T-helper 17 cell (primary cell): ENCODE measurements around the gene MYRFL. TPM values are rescaled to one million over a fixed set of nuclear protein-coding genes. Genes with fewer than 3 reads are reported as not detected.
"Not testable (repeated sequence)": the region's sequence is repeated elsewhere in the genome, so short reads cannot be mapped to it uniquely, and the experiment has no call there.

ENCODE experiments used
- ATAC-seq: fragments of 150-1000 bp; cut with Tn5 transposase; 2 replicates; pipeline ENCODE4 v1.10.0; 2021; ENCODE audit warnings: mild to moderate bottlenecking, moderate library complexity
- DNase-seq, 3 donors: peaks; one replicate each; pipeline versions ENCODE4 v3.0.0 to v3.0.0-alpha.2; 2020 to 2021
- H3K9me3 ChIP-seq: one replicate; pipeline ENCODE4 v1.7.0; 2013; ENCODE audit warnings: low read length, mild to moderate bottlenecking; ENCODE audit not compliant: control insufficient read depth, poor library complexity, severe bottlenecking
- H3K27ac Mint-ChIP-seq: one replicate; pipeline ENCODE4 v1.8.0; 2022; ENCODE audit warnings: mild to moderate bottlenecking, moderate library complexity, mixed read lengths
- H3K27me3 Mint-ChIP-seq: one replicate; pipeline ENCODE4 v1.8.0; 2022; ENCODE audit warnings: mixed read lengths
- H3K36me3 Mint-ChIP-seq: one replicate; pipeline ENCODE4 v1.8.0; 2022; ENCODE audit warnings: low read depth, mixed read lengths
- H3K4me1 Mint-ChIP-seq: one replicate; pipeline ENCODE4 v1.8.0; 2022; ENCODE audit warnings: mild to moderate bottlenecking, mixed read lengths
- H3K4me3 Mint-ChIP-seq: one replicate; pipeline ENCODE4 v1.8.0; 2022; ENCODE audit warnings: mild to moderate bottlenecking, moderate library complexity, mixed read lengths
- total RNA-seq, 4 donors: library from RNA in 2 of 4; stranded (reverse) in 2 of 4; gene quantifications; one replicate each; pipeline ENCODE4 v1.2.3 and lab custom pipeline; 2022 to 2026

MYRFL gene
- not detected for total RNA-seq
- 0 to 0.12 reads per million in 2 donors for total RNA-seq (lab: John Stamatoyannopoulos, UW)

DNA sequence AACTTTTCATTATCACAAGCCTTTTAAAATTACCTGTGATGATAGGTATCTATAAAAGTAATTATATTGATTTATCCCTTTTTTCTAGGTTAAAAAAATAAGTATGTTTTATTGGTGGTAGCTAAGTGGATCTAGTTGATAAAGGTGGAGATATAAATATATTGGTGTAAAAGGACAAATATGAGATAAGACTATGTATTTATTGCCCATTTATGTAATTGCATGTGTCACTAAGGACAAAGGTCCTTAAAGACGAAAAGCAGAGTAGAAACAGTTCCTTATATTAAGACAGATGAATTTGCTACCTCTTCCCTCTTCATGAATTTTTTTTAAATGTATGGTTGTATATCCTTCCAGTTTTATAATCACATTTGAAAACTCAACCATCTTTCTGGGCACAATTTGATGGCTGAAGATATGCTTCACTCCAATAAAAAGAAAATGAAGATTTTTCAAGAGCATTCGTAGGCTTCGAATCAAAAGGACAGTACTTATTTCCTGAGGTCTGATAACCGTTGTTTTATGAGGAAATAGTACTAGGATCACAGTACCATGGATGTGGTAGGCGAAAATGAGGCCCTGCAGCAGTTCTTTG lies at the start of gene MYRFL:
TSS of gene MYRFL (plus strand) at position 262 of the 595 bp plus-strand sequence. CDS start at position 553, 291 bp downstream.
- no peak for ATAC-seq
- H3K27ac Mint-ChIP-seq: no peak within 1 kb of the TSS

DNA sequence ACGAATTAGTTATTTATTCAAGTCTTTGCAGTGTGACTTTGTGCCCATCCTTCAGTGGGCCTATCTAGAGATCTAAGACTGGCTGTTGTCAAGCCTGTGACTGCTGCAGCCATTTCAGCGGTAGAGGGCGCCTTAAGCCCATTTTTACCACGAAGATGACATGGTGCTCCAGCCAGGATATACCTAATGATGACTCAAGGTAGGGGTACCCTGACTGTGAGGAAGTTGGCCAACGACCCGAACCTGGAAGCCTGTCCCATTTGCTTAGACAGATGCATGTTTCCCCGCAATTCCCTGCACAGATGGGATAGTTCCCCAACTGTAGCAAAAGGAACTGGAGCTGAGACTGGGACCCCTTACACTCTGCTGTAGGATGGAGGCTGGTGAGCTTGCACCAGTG lies 45.1 kb upstream of the MYRFL start:
- no peaks in the 10 kb centered on the region for H3K9me3 ChIP-seq
- ATAC-seq (no peak), DNase-seq (no peak)
- H3K4me3 Mint-ChIP-seq: no peak overlapping the region
- no peaks in the 10 kb centered on the region for H3K4me1 Mint-ChIP-seq
- H3K36me3 Mint-ChIP-seq: peaks cover 7% of the 10 kb centered on the region
- no peaks in the 10 kb centered on the region for H3K27me3 Mint-ChIP-seq
- H3K27ac Mint-ChIP-seq: no peak overlapping the region

More for the DNA sequence above, at the start of gene MYRFL:
- peaks cover 13% of the 10 kb centered on the region for H3K27me3 Mint-ChIP-seq
- H3K4me3 Mint-ChIP-seq: no peak within 1 kb of the TSS
- no peak for DNase-seq
- no peaks in the 10 kb centered on the region for H3K9me3 ChIP-seq
- H3K4me1 Mint-ChIP-seq: no peaks in the 10 kb centered on the region
- H3K36me3 Mint-ChIP-seq: no peaks in the 10 kb centered on the region

DNA sequence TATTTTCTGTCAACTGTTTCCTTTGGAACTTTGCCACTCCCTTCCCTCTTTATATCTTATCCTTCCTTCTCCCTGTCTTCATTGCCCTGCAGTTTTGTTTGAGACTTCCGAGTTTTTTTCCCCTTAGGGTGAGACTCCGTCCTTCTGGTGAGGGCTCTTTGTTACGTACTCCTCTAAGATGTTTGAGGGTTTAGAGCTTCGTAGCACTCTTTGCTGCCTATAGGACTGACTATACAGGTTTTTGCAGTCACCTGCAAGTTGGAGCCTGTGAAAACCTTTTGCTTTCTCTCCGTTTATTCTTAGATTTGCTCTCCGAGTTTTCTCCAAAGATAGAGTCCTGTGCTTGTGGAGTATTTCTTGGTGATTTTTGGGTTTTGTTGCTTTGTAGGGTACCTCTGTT lies 41.7 kb upstream of the MYRFL start:
- no peak overlapping the region for H3K27ac Mint-ChIP-seq
- H3K36me3 Mint-ChIP-seq: peaks cover 8% of the 10 kb centered on the region
- no peak overlapping the region for H3K4me3 Mint-ChIP-seq
- H3K27me3 Mint-ChIP-seq: no peaks in the 10 kb centered on the region
- ATAC-seq: no peak
- no peaks in the 10 kb centered on the region for H3K9me3 ChIP-seq
- no peaks in the 10 kb centered on the region for H3K4me1 Mint-ChIP-seq
- DNase-seq: no peak

- H3K4me3 Mint-ChIP-seq: no peak overlapping the region
- no peak for DNase-seq
- ATAC-seq: no peak
- H3K27me3 Mint-ChIP-seq: no peaks in the 10 kb centered on the region
- peaks cover 6% of the 10 kb centered on the region for H3K36me3 Mint-ChIP-seq
- H3K27ac Mint-ChIP-seq: no peak overlapping the region
- no peaks in the 10 kb centered on the region for H3K4me1 Mint-ChIP-seq
- H3K9me3 ChIP-seq: no peaks in the 10 kb centered on the region
Observed at GRCh38 chr12:69789351-69789750, 35.7 kb upstream of the MYRFL start.

GRCh38 chr12:69792533-69792932 lies 32.5 kb upstream of the MYRFL start:
- no peak for ATAC-seq
- Mint-ChIP-seq H3K27ac (no peak overlapping the region), H3K4me1 (no peaks in the 10 kb centered on the region), H3K4me3 (no peak overlapping the region), H3K27me3 (no peaks in the 10 kb centered on the region), H3K36me3 (peaks cover 14% of the 10 kb centered on the region)
- no peaks in the 10 kb centered on the region for H3K9me3 ChIP-seq
- DNase-seq: no peak

GRCh38 chr12:69807101-69807897 lies 17.7 kb upstream of the MYRFL start:
- H3K4me3 Mint-ChIP-seq, H3K27ac Mint-ChIP-seq, H3K9me3 ChIP-seq, H3K27me3 Mint-ChIP-seq, DNase-seq, H3K4me1 Mint-ChIP-seq, ATAC-seq, H3K36me3 Mint-ChIP-seq: not testable (repeated sequence)

DNA sequence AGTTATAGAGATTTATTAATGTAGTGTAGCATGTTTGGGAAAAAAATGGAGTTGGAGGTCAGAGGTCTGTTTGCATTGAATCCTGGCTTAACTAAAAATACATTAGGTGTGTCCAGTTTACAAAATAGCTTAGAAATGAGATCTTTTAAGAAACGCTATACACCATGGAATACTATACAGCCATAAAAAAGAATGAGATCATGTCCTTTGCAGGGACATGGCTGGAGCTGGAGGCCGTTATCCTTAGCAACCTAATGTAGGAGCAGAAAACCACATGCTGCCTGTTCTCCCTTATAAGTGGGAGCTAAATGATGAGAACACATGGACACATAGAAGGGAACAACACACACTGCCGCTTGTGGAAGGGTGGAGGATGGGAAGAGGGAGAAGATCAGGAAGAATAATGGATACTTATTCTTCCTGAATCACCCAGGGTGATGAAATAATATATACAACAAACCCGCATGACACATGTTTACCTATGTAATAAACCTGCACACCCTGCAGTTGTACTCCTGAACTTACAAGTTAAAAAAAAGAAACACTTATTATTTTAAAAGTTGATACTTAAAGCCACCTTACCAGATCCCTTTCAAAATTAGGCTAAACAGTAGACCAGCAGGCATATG lies 14.0 kb upstream of the MYRFL start:
- H3K27me3 Mint-ChIP-seq: no peaks in the 10 kb centered on the region
- H3K27ac Mint-ChIP-seq: no peak overlapping the region
- H3K9me3 ChIP-seq: no peaks in the 10 kb centered on the region
- ATAC-seq (no peak), DNase-seq (no peak)
- no peaks in the 10 kb centered on the region for H3K4me1 Mint-ChIP-seq
- no peak overlapping the region for H3K4me3 Mint-ChIP-seq
- H3K36me3 Mint-ChIP-seq: peaks cover 9% of the 10 kb centered on the region

GRCh38 chr12:69816082-69816481 lies 8.9 kb upstream of the MYRFL start:
- DNase-seq (no peak), ATAC-seq (no peak)
- H3K9me3 ChIP-seq: no peaks in the 10 kb centered on the region
- Mint-ChIP-seq H3K4me3 (no peak overlapping the region), H3K36me3 (peaks cover 6% of the 10 kb centered on the region), H3K27ac (no peak overlapping the region), H3K27me3 (no peaks in the 10 kb centered on the region), H3K4me1 (no peaks in the 10 kb centered on the region)

DNA sequence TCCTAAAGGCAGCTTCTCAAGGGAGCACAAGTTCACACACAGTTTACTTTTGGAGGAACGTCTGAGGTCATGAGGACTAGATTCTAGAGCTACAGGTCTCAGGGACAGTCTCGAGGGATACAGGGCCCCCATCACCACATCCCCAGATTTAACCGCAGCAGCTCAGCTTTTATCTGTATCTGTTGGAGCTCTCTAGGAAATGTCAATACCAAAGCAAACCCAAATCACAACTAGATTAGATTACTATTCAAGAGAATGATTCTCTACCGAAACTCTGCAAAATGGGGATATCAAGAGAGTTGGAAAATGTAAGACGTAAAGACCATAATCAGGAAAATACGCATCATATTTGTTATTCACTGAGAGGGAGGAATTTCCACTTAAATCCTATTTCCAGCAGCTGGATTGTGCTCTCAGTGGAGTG lies 4.0 kb upstream of the MYRFL start:
- no peaks in the 10 kb centered on the region for H3K9me3 ChIP-seq
- DNase-seq (no peak), ATAC-seq (no peak)
- peaks cover under 1% of the 10 kb centered on the region for H3K36me3 Mint-ChIP-seq
- H3K27ac Mint-ChIP-seq: no peak overlapping the region
- H3K4me3 Mint-ChIP-seq: no peak overlapping the region
- no peaks in the 10 kb centered on the region for H3K4me1 Mint-ChIP-seq
- H3K27me3 Mint-ChIP-seq: peaks cover 6% of the 10 kb centered on the region

GRCh38 chr12:69821456-69822159 lies 3.4 kb upstream of the MYRFL start:
- no peak for ATAC-seq
- Mint-ChIP-seq H3K4me3 (no peak overlapping the region), H3K27me3 (peaks cover 6% of the 10 kb centered on the region), H3K36me3 (no peaks in the 10 kb centered on the region), H3K27ac (no peak overlapping the region), H3K4me1 (no peaks in the 10 kb centered on the region)
- no peaks in the 10 kb centered on the region for H3K9me3 ChIP-seq
- no peak for DNase-seq

DNA sequence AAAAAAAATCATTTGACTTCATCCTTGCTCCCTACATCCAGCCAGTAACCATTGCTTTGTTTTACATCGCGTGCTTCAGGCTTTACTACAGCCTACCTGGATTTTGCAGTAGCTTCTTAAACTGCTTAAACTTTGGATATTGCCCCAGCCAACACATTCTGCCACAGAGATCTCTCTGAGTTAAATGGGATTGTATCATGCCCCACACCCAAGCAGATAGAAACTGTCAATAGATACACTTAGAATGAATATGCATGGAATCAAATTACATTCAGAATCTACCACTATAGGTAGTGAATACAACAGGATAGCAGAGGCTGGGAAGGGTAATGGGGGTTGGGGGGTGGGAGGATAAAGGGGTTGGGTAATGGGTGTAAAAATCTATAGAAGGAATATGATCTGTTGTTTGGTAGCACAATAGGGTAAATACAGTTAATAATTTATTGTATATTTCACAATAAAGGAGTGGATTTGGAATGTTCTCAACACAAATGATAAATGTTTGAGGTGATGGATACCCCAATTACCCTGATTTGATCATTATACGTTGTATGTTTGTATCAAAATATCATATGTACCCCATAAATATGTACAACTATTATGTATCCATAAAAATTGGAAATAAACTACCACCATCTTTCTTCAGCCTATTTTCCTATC lies 2.7 kb upstream of the MYRFL start:
- Mint-ChIP-seq H3K27ac (no peak overlapping the region), H3K27me3 (peaks cover 6% of the 10 kb centered on the region), H3K4me1 (no peaks in the 10 kb centered on the region), H3K4me3 (no peak overlapping the region), H3K36me3 (no peaks in the 10 kb centered on the region)
- DNase-seq (no peak), ATAC-seq (no peak)
- no peaks in the 10 kb centered on the region for H3K9me3 ChIP-seq

DNA sequence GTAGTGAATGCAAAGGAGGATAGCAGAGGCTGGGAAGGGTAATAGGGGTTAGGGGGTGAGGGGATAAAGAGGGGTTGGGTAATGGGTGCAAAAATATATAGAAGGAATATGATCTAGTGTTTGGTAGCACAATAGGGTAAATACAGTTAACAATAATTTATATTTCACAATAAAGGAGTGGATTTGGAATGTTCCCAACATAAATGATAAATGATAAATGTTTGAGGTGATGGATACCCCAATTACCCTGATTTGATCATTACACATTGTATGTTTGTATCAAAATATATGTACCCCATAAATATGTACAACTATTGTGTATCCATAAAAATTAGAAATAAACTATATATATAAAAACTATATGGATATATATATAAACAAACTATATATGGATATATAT lies 999 bp upstream of the MYRFL start:
- no peaks in the 10 kb centered on the region for H3K36me3 Mint-ChIP-seq
- peaks cover 7% of the 10 kb centered on the region for H3K27me3 Mint-ChIP-seq
- H3K9me3 ChIP-seq: no peaks in the 10 kb centered on the region
- H3K27ac Mint-ChIP-seq: no peak overlapping the region
- no peak overlapping the region for H3K4me3 Mint-ChIP-seq
- H3K4me1 Mint-ChIP-seq: no peaks in the 10 kb centered on the region
- ATAC-seq: no peak
- DNase-seq: no peak

GRCh38 chr12:69828897-69829296 lies 3.9 kb downstream of the MYRFL start:
- ATAC-seq: no peak
- peaks cover 28% of the 10 kb centered on the region for H3K27me3 Mint-ChIP-seq
- no peak overlapping the region for H3K4me3 Mint-ChIP-seq
- H3K27ac Mint-ChIP-seq: no peak overlapping the region
- DNase-seq: no peak
- no peaks in the 10 kb centered on the region for H3K36me3 Mint-ChIP-seq
- no peaks in the 10 kb centered on the region for H3K9me3 ChIP-seq
- no peaks in the 10 kb centered on the region for H3K4me1 Mint-ChIP-seq
